HCT116 (cell line): Measurements from ENCODE around the gene TOMM70.

ENCODE experiments used
- CEBPB ChIP-seq: IDR thresholded peaks from 2 replicates; pipeline ENCODE4 v1.6.1; 2012; ENCODE audit warnings: low read depth
- EGR1 ChIP-seq: IDR thresholded peaks from 2 replicates; pipeline ENCODE4 v1.6.1; 2012; ENCODE audit warnings: low read depth
- EZH2 ChIP-seq: fragments of 200-600 bp; sonication (generic); IDR thresholded peaks from 2 replicates; pipeline ENCODE4 v1.6.1; 2017; ENCODE audit warnings: antibody characterized with exemption, mixed run types
- EZH2phosphoT487 ChIP-seq: fragments of 200-600 bp; IDR thresholded peaks from 2 replicates; pipeline ENCODE4 v1.6.1; 2018; ENCODE audit warnings: antibody characterized with exemption, borderline replicate concordance
- JUND ChIP-seq: IDR thresholded peaks from 2 replicates; pipeline ENCODE4 v1.6.1; 2012
- POLR2A ChIP-seq: IDR thresholded peaks from 2 replicates; pipeline ENCODE4 v1.7.0; 2011; ENCODE audit warnings: borderline replicate concordance; ENCODE audit not compliant: insufficient read depth, insufficient read length; ENCODE audit errors: extremely low read depth
- POLR2AphosphoS5 ChIP-seq: IDR thresholded peaks from 2 replicates; pipeline ENCODE4 v1.6.1; 2011; ENCODE audit warnings: mild to moderate bottlenecking, low read depth, low read length, moderate library complexity
- RAD21 ChIP-seq: IDR thresholded peaks from 2 replicates; pipeline ENCODE4 v1.6.1; 2012; ENCODE audit warnings: low read depth, mild to moderate bottlenecking
- SIN3A ChIP-seq: IDR thresholded peaks from 2 replicates; pipeline ENCODE4 v1.6.1; 2012; ENCODE audit warnings: low read depth
- ZFX ChIP-seq: fragments of 450-650 bp; IDR thresholded peaks from 2 replicates; pipeline ENCODE4 v1.6.1; 2017
- ZNF274 ChIP-seq: fragments of 200-500 bp; sonication (Bioruptor generic); IDR thresholded peaks from 2 replicates; pipeline ENCODE4 v1.6.1; 2014; ENCODE audit warnings: mild to moderate bottlenecking, low read depth, low read length, inconsistent platforms
- TF ChIP-seq, protein P1 (sequence below), 3 experiments: fragments of 200-600 bp in 1 of 3; sonication (generic) in 1 of 3; IDR thresholded peaks in 2 of 3; conservative IDR thresholded peaks in 1 of 3; 2 replicates each; pipeline ENCODE4 v1.5.1; 2012 to 2017; ENCODE audit warnings: low read depth in 2 of 3, low read length in 2 of 3, antibody characterized with exemption in 1 of 3, borderline replicate concordance in 1 of 3, control low read depth in 1 of 3, mild to moderate bottlenecking in 1 of 3, mixed read lengths in 1 of 3, mixed run types in 1 of 3, moderate library complexity in 1 of 3; ENCODE audit not compliant: insufficient read depth in 1 of 3
- TF ChIP-seq, protein P2 (sequence below): IDR thresholded peaks from 2 replicates; pipeline ENCODE4 v1.6.1; 2012; ENCODE audit warnings: low read depth

DNA sequence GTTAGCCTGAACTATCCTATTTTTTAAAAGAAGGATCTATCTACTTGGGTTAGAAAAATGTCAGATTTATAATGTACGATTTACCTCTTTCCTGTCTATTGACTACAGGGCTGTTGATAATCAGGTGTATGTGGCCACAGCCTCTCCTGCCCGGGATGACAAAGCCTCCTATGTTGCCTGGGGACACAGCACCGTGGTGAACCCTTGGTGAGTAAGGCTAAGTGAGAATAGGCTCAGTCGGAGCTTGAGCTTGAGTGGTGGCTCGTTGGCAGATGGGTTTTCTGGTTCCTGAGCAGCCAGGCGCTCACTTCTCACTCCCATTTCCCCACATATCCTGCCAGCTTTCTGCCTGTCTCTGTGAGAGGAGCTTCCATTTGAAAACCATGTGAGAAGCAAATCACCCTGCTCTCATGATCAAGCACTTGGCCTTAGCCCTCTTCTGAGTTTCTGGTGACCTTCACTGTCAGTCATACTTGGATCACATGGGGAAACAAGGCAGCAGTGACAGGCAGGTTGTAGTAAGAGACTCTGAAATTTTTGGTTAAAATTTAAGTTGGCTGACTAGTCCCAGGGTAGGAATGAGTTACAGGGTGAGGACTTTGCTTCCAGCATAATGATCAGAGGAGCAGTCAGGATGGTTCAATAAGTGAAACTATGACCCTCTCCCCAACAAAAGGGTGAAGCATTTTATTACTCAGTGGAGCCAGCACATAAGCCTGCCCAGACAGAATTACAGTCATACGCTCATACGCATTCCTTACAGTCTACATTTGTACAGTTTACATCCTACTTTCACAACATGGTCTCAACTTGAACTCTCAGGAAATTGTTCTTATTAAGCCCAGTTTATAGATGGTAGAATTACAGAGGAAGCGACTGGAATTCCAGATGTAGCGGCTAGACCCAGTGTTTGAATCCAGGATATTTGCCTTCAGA is 48.3 kb downstream of the TOMM70 start:
- TF ChIP-seq, protein P1, sequence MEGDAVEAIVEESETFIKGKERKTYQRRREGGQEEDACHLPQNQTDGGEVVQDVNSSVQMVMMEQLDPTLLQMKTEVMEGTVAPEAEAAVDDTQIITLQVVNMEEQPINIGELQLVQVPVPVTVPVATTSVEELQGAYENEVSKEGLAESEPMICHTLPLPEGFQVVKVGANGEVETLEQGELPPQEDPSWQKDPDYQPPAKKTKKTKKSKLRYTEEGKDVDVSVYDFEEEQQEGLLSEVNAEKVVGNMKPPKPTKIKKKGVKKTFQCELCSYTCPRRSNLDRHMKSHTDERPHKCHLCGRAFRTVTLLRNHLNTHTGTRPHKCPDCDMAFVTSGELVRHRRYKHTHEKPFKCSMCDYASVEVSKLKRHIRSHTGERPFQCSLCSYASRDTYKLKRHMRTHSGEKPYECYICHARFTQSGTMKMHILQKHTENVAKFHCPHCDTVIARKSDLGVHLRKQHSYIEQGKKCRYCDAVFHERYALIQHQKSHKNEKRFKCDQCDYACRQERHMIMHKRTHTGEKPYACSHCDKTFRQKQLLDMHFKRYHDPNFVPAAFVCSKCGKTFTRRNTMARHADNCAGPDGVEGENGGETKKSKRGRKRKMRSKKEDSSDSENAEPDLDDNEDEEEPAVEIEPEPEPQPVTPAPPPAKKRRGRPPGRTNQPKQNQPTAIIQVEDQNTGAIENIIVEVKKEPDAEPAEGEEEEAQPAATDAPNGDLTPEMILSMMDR (IDR thresholded peaks at IDR 0.05 in 2 of 3, conservative IDR thresholded peaks at IDR 0.05 in 1 of 3; ENCODE audit: borderline replicate concordance in 1 of 3, insufficient read depth in 1 of 3, low read depth in 2 of 3, low read length in 2 of 3) = no peak
- TF ChIP-seq POLR2A (no peak), POLR2AphosphoS5 (no peak), JUND (no peak), EGR1 (no peak), EZH2phosphoT487 (no peak), ZFX (no peak), CEBPB (no peak), SIN3A (no peak), EZH2 (no peak), RAD21 (no peak), ZNF274 (no peak)
- TF ChIP-seq, protein P2, sequence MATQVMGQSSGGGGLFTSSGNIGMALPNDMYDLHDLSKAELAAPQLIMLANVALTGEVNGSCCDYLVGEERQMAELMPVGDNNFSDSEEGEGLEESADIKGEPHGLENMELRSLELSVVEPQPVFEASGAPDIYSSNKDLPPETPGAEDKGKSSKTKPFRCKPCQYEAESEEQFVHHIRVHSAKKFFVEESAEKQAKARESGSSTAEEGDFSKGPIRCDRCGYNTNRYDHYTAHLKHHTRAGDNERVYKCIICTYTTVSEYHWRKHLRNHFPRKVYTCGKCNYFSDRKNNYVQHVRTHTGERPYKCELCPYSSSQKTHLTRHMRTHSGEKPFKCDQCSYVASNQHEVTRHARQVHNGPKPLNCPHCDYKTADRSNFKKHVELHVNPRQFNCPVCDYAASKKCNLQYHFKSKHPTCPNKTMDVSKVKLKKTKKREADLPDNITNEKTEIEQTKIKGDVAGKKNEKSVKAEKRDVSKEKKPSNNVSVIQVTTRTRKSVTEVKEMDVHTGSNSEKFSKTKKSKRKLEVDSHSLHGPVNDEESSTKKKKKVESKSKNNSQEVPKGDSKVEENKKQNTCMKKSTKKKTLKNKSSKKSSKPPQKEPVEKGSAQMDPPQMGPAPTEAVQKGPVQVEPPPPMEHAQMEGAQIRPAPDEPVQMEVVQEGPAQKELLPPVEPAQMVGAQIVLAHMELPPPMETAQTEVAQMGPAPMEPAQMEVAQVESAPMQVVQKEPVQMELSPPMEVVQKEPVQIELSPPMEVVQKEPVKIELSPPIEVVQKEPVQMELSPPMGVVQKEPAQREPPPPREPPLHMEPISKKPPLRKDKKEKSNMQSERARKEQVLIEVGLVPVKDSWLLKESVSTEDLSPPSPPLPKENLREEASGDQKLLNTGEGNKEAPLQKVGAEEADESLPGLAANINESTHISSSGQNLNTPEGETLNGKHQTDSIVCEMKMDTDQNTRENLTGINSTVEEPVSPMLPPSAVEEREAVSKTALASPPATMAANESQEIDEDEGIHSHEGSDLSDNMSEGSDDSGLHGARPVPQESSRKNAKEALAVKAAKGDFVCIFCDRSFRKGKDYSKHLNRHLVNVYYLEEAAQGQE = no peak
